HG03108 (cell line): ENCODE results near the gene C10orf53.

Experiments
- ATAC-seq: cut with Tn5 transposase; IDR thresholded peaks from one replicate; pipeline ENCODE4 v1.9.1; 2021; ENCODE audit warnings: moderate library complexity; ENCODE audit not compliant: unreplicated experiment

Gene C10orf53

DNA sequence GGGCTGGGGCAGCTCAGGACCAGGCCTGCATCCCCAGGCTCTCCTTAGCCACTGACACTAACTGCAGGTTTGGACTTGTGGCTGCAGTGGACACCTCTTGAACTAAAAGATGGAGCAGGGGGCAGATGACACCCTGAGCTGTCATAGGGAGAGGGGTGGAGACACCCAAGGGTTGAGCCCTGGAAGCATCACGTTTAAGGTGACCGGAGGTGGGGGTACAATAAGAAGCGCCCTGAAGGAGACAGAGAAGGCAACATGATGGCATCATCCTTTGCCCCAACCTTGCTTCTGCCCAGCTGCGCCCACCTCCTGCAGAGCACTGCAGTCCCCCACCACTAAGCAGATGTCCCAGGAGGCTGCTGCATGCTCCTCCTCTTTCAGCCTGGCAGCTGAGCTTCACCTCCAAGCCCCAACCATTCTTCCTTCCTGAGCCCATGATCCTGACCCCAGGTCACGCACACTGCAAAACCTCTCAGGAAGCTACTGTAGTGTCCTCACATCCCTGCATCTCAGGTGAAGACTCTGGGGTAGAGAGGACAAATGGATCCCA lies 57.2 kb downstream of the C10orf53 start:
- no peak for ATAC-seq

DNA sequence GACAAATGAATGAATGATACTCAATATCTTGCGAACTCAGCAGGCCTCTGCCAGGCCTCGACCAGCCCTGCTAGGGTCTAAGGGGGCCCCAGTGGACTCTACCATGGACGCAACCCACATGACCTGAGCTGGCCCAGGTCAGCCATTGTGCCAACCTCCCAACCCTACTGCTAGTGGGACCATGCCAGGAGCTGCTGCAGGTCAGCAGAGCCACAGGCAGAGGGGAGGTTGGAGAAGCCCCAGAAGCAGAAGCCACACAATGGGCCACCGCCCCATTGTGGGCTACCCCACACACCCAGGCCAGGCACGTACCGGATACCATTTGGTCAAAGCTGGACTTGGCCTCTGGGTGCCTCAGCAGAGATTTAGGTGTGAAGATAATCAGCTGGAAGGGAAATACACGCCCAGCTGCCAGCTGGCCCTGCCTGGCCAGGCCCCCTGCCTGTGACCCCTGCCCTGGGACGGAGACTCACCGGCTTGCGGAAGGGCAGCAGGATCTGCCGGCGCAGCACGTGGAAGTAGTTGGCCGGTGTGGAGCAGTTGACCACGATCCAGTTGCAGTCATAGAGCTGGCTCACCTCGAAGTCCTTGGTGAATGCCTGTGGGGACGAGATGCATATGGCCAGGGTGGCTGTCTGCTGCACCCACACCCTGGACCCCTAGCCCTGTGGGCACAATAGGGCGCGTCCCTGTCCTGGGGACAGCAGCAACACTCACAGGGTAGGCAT lies 58.2 kb downstream of the C10orf53 start:
- ATAC-seq: no peak

DNA sequence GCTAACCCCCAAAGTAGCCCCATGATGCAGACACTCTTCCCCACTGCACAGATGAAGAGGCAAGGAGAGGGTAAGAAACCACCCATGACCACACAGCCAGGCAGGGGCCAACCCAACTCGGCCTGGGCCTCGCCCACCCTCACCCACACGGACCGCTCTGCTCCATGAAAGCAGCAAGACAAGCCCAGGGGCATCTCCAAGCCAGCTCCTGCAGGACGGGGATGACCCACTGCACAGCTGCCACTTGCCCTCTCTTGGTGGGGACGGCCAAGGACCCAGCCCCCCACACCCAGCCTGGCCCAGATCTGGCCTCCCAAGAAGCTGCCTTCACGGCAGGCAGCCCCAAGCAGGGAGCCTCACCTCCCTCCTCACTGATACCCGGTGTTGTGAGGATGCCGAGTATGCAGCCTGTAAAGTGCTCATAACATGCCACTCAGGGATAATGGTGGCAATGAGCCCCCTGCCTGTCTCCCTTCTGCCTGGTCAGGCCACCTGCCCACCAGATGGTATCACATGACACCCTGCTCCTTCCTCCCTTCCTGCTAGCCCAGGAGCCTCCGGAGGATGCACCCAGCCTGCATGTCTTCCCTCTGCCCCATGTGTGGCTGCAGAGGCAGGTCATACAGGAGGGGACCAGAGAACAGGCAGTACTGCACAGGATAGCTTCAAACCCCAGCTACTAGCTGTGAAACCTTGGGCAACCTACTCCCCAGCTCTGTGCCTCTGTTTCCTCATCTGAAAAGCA lies 59.3 kb downstream of the C10orf53 start:
- no peak for ATAC-seq

DNA sequence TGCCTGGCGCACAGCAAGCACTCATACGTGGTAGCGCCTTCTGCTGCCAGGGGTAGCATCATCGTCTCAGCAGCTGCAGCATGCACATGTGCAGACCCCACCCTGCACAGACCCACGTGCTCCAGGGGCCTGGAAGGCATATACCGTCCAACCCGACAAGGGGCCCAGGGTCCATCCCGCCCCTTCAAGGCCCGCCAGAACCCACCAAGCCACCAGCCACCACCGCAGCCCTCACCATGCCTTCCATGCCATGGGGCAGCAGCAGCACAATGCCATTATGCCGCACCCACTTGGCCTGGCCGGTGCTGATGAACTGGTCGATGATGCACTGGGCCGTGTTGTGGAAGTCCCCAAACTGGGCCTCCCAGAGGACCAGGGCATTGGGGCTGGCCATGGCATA lies 60.0 kb downstream of the C10orf53 start:
- ATAC-seq: no peak

DNA sequence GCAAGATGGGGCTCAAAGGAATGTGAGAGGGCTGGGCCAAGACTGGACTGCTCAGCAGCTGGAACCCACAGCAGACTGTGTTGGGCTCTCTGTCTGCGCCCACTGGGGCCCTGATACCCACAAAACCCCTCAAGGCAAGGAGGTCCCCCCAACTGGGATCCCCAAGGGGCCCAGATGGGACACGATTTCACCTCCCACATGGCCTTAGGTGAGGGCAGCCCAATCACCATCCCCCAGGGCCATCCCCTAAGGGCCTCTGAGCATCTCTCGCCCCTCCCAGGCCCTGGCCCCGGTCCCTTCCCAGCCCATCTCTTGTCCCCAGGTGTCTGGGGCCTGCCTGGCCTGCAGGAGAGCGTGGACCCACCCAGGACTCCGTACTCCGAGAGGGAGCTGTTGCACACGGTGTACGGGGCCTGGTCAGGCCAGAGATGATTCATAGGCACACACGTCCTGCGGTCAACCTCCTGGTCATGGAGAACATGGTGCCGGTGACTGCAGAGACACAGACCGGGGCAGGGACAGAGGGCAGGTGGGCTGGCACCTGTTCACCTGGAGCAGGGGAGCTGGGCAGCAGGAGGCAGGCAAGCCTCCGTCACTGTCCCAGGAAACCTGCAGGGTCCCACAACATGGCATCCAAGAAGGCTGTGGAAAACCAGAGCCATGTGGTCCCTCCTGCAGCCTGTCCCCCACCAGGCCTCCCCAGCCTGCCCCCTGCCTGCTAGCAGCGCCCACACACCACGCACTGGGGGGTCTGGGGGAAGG lies 61.1 kb downstream of the C10orf53 start:
- ATAC-seq: no peak

DNA sequence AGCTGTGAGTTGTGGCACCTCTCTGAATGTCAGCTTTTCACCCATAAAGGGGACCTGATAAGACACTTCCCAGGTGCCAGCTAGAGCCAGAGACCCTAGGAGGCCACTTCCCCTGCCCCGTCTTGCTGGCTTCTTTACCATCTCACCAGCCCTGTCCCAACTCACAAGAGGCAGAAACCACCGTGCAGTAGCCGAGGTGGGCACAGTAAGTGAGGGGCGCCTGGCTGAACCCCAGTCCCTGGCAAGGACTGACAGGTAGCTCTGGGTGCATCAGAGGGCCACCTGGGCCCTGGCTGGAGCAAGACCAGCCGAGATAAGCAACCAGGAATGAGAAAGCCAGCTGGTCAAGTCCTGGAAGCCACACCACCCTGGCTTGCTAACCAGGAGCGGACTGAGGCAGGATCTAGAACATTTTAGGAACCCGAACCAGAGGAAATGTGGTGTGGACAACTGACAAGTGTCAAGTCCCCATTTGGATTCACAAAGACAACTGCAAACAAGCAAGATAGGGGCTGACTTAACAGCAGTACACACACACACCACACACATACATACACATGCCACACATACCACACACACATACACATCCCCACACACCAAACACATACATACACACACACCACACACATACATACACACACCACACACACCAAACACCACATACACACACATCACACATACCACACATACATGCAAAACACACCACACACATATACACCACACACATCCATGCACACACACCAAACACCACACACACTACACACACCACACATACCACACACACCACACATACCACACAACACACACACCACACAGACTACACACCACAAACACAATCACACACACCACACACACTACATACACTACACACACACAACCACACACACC lies 61.9 kb downstream of the C10orf53 start:
- no peak for ATAC-seq

DNA sequence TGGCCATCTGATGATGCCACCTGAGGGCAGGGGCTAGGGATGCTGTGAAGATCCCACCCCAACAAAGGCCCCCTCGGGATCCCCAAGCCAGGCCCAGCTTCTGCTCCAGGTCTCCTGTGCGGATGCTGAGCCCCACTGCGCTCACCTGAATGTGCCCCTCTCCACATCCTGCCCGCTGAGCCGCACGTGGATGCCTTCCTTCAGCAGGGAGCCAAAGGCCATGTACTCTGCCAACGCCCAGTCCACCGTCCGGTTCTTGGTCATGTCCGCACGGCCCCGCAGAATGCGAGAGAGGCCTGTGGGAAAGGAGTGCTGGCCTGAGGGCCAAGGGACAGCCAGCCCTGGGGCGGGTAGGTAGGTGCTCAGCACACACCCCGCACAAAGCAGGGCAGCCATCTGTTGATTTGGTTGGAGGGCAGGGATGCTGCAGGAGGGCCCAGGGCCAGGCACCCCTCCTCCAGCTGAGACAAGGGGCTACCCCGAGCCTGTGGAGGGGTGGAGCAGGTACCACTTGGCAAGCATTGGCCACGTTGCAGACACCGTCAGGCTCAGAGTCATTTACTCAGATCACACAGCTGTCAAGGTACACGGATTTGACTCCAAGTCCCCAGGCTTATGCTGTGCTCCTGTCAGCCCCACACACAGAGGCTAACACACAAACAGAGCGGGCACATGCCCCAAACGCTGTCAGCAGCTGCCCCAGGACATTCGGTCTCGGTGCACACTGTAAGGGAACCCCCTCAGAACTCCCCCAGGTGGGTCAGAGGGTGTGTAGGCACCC lies 63.4 kb downstream of the C10orf53 start:
- ATAC-seq: no peak

DNA sequence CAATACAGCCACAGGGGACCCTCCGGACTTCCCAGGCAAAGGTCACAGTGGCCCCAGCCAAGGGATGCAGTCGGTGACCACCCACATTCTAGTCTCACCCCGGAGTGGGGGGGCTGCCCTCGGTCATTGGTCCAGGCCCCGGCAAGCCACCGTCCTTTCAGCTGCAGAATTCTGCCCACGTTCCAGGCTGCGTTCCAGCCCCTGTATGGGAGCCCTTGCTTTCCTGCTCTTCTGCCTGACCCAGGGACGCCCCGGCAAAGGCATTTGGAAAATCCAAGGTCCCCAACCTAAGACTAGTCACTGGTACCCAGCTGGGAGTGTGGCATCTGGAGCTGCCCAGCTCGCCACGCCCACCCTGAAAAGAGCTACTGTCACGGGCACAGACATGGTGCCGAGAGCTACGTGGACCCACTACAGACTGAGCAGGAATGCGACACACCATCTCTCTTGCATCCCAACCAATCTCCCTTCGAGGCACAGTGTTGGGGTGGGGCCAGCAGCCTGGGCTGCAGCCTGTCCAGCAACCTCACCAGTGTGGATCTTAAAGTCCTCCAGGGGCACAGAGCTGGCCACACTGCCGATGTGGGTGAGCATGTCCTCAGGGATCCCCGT lies 64.1 kb downstream of the C10orf53 start:
- ATAC-seq: no peak

DNA sequence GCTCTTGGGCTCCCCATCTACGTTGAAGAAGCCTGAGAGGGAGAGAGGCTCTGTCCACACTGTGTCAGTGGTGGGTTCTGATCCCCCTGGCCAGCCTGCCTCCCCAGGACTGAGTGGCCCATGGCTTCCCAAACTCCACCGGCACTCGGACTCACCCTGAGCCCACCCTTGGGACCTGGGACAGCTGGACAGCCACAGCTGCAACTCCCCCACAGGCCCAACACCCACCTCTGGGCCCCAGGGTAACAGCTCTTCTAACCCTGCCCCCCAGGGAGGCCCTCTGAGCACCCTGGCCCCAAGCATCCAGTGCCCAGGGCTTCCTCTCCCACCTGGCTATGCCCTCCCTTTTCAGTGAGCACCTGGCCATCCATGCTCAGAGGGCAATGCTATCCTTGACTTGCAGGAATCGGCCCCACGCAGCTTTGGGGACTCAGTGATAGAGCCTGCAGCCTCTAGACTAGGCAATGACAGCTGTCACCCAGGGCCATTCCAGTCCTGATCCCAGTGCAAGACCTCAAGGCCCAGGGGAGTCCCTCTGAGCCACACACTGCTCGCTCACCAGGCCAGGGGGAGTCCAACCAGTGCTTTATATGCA lies 64.7 kb downstream of the C10orf53 start:
- no peak for ATAC-seq

DNA sequence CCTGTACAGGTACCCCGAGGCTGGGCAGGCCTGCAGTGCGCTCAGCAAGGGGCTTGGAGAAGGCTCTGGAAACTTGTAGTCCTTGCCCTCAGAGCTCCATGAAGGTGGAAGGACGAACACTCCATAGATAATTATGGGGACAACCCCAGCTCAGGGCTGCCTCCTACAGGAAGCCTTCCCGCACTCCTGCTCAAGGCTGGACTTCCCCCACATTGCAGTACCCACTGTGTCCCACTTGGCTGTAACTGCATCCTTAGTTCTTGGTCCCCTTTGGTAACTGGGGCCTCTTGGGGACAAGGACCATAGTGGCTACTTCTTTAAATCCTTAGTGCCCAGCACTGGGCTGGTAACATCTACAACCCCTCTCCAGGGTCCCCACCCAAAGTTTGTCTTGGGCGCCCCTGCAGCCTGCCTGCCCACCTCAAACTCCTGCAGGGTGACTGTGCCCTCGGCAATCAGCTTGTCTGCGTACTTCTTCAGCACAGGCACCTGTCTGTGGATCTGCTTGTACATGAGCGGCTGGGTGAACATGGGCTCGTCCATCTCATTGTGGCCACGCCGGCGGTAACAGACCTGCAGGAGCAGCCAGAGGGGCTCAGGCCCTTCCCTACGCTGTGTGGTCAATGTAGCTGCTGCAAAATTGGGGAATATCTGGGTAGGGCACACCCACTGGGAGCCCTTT lies 65.6 kb downstream of the C10orf53 start:
- ATAC-seq: no peak

DNA sequence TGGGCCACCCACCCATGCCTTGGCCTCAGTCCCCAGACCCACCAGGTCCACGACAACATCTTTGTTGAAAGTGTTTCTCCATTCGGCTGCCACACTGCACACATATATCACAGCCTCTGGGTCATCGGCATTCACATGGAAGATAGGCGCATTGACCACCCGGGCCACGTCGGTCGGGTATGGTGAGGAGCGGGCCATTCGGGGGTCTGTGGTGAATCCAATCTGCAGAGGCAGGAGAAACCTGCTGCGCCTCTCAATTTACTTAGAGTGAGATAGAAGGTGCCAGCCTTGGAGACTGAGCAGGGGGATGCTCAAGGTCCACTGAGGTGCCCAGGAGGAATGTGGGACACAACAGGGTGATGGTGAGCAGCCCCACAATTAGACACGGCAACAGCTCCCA lies 66.3 kb downstream of the C10orf53 start:
- ATAC-seq: no peak

DNA sequence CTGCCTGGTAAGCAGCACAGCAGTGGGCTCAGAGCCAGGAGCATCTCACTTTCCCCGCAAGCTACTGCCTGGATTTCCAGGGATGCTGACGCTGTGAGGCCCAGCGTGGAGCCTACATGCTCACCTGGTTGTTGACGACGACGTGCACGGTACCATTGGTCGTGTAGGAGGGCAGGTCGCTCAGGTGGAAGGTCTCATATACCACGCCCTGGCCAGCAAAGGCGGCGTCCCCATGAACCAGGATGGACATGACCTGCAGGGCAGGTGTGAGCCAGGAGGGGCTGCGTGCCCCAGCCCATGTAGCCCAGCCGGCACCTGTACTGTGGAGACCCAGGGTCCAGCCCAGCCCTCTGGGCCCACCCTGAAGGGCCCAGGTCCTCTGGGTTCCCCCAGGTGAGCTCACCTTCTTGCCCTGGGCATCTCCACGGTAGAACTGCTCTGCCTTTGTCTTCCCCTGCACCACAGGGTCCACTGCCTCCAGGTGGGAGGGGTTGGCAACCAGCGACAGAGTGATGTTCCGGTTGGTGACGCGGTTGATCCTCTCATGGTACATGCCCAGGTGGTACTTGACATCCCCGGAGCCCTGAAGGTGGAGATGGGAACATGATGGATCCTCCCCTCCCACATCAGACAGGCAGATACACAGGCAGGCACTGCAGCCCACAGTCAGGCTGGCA lies 67.3 kb downstream of the C10orf53 start:
- ATAC-seq: no peak
